HFFc6 (cell line): ENCODE data around the gene CNPY3. TPM values are rescaled to one million over a fixed set of nuclear protein-coding genes. Genes with fewer than 3 reads are reported as not detected.
"Not testable (repeated sequence)": the region's sequence is repeated elsewhere in the genome, so short reads cannot be mapped to it uniquely, and the experiment has no call there.

ENCODE experiments used
- DNase-seq: peaks from one replicate; pipeline ENCODE4 v3.0.0-alpha.2; 2018
- H3K27ac Mint-ChIP-seq: 2 replicates; pipeline ENCODE4 v1.8.0; 2020; ENCODE audit warnings: mild to moderate bottlenecking, mixed read lengths
- H3K27me3 Mint-ChIP-seq: 2 replicates; pipeline ENCODE4 v1.8.0; 2021; ENCODE audit warnings: mild to moderate bottlenecking, moderate library complexity, mixed read lengths; ENCODE audit not compliant: insufficient read depth
- H3K36me3 Mint-ChIP-seq: 2 replicates; pipeline ENCODE4 v1.8.0; 2021; ENCODE audit warnings: low read depth, mixed read lengths
- H3K4me1 Mint-ChIP-seq: 2 replicates; pipeline ENCODE4 v1.8.0; 2020; ENCODE audit warnings: low read depth, mixed read lengths
- H3K4me3 Mint-ChIP-seq: 2 replicates; pipeline ENCODE4 v1.8.0; 2020; ENCODE audit warnings: mild to moderate bottlenecking, moderate library complexity, mixed read lengths
- H3K9me3 Mint-ChIP-seq: 2 replicates; pipeline ENCODE4 v1.8.0; 2020; ENCODE audit warnings: mild to moderate bottlenecking, mixed read lengths
- total RNA-seq, 6 experiments: library from RNA; stranded (reverse); fragmentation: NEBNext Ultra II Directional; extraction: Animal tissue kit (Norgen Biotek cat#: 25700); gene quantifications; 2 replicates in 1 of 6; 3 replicates in 5 of 6; pipeline ENCODE4 v1.2.3, GENCODE V29; 2021
- TF ChIP-seq, protein P1 (sequence below): fragments of 200-600 bp; sonication (generic); IDR thresholded peaks from 2 replicates; pipeline ENCODE4 v1.5.0; 2021; ENCODE audit warnings: antibody characterized with exemption, mild to moderate bottlenecking

CNPY3 gene
- total RNA-seq, 6 experiments from 2014 or later: 38.0 to 51.7 (median 42.5) TPM

DNA sequence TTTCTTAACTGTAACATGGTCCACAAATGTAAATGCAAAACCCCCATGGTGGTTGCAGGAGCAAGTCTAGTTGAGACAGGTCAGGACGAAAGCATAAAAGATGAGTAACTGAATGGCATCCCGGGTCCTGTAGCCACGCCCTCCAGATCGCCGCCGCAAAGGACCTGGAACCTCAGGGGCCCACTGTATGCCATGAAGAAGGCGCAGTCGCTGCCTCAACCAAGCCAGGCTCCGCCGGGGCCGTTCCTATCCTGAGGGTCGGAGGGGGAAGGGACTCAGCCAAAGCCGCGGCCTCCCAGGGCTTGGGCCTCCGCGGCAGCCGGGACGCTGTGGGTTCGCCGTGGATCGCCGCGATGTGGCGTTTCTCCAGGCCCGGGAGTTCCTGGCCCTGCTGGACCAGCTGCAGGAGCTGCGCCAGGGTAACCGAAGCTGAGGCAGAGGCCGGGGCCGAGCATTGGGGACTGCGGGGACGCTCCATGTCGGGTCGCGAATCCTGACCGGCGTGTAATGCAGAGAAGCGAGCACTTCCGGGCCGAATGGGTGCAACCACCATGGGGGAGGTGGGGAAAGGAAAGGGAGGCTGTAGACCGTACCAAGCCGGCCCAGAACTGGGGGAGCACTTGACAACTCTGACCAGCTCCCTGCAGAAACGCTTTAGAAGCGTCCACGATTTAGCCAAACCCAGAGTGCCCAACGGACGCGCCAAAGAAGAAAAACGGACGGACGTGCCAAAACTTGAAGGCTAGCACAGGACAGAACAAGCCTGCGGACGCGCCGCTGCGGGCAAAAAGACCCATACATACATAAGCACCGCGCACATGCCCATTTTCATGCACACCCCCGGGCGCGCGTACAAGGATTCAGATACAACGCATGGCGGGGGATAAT, 38.7 kb upstream of the CNPY3 start:
- Mint-ChIP-seq H3K27ac (peak overlapping the region; percentile 97), H3K27me3 (no peaks in the 10 kb centered on the region; the same call in 1 of the 2 replicates), H3K36me3 (peaks cover 12% of the 10 kb centered on the region), H3K4me1 (peaks cover 30% of the 10 kb centered on the region), H3K9me3 (no peaks in the 10 kb centered on the region), H3K4me3 (peak overlapping the region; percentile 93)
- TF ChIP-seq, protein P1, sequence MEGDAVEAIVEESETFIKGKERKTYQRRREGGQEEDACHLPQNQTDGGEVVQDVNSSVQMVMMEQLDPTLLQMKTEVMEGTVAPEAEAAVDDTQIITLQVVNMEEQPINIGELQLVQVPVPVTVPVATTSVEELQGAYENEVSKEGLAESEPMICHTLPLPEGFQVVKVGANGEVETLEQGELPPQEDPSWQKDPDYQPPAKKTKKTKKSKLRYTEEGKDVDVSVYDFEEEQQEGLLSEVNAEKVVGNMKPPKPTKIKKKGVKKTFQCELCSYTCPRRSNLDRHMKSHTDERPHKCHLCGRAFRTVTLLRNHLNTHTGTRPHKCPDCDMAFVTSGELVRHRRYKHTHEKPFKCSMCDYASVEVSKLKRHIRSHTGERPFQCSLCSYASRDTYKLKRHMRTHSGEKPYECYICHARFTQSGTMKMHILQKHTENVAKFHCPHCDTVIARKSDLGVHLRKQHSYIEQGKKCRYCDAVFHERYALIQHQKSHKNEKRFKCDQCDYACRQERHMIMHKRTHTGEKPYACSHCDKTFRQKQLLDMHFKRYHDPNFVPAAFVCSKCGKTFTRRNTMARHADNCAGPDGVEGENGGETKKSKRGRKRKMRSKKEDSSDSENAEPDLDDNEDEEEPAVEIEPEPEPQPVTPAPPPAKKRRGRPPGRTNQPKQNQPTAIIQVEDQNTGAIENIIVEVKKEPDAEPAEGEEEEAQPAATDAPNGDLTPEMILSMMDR: no peak
- peak; percentile 97 for DNase-seq

- no peak for DNase-seq
- Mint-ChIP-seq H3K9me3 (no peaks in the 10 kb centered on the region), H3K27ac (peak overlapping the region; percentile 97), H3K4me3 (peak overlapping the region; percentile 93), H3K27me3 (no peaks in the 10 kb centered on the region; the same call in 1 of the 2 replicates), H3K4me1 (peaks cover 30% of the 10 kb centered on the region), H3K36me3 (peaks cover 5% of the 10 kb centered on the region)
- TF ChIP-seq, protein P1: no peak
Measured at GRCh38 chr6:42891199-42891722, 38.0 kb upstream of the CNPY3 start.

DNA sequence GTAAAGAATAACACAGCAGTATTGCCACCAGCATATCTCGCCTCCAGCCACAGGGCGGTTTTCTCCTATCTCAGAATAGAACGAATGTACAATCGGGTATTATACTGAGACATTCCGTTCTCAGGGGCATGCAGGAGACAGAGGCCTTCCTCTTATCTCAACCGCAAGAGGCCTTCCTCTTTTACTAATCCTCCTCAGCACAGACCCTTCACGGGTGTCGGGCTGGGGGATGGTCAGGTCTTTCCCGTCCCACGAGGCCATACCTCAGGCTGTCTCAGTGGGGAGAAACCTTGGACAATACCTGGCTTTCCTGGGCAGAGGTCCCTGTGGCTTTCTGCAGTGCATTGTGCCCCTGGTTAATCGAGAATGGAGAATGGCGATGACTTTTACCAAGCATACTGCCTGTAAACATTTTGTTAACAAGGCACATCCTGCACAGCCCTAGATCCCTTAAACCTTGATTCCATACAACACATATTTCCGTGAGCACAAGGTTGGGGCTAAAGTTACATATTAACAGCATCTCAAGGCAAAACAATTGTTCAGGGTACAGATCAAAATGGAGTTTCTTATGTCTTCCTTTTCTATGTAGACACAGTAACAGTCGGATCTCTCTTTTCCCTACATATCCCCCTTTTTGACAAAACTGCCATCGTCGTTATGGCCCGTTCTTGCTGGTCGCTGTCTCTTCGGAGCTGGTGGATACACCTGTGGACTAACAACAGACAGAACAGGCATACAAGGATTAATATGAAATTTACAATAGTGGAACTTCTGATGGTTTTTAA, 35.0 kb upstream of the CNPY3 start:
- H3K36me3 Mint-ChIP-seq, H3K4me3 Mint-ChIP-seq, DNase-seq, H3K9me3 Mint-ChIP-seq, H3K27ac Mint-ChIP-seq, H3K27me3 Mint-ChIP-seq: not testable (repeated sequence)
- peaks cover 27% of the 10 kb centered on the region for H3K4me1 Mint-ChIP-seq

DNA sequence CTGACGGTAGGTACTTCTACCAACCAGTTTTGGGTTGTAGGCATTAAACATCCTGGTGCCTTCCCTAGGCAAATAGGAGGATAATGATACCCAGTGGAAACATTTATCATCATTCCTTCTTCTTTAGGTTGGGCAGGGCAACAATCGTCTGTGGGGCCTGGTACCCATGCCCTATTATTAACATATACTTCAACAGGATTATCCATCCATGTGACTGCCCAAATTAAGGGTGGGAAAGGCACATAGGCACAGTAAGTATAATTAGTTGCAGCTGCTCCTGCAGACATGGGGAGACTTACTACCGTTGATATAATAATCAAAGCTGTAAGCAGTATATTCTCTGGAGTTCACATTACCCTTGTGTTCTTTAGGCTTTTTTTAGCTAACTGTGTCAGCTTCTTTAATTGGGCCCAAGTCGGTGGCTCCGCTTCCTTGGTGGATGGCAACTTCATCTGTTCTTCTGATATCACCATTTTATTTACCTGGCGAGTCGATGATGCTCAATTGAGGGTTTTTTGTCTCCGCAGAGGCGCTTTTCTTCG, 33.0 kb upstream of the CNPY3 start:
- no peak overlapping the region for H3K27ac Mint-ChIP-seq
- H3K4me1 Mint-ChIP-seq: peaks cover 19% of the 10 kb centered on the region
- TF ChIP-seq, protein P1: no peak
- no peak overlapping the region for H3K4me3 Mint-ChIP-seq
- H3K36me3 Mint-ChIP-seq: no peaks in the 10 kb centered on the region
- H3K9me3 Mint-ChIP-seq: no peaks in the 10 kb centered on the region
- no peaks in the 10 kb centered on the region for H3K27me3 Mint-ChIP-seq
- no peak for DNase-seq

DNA sequence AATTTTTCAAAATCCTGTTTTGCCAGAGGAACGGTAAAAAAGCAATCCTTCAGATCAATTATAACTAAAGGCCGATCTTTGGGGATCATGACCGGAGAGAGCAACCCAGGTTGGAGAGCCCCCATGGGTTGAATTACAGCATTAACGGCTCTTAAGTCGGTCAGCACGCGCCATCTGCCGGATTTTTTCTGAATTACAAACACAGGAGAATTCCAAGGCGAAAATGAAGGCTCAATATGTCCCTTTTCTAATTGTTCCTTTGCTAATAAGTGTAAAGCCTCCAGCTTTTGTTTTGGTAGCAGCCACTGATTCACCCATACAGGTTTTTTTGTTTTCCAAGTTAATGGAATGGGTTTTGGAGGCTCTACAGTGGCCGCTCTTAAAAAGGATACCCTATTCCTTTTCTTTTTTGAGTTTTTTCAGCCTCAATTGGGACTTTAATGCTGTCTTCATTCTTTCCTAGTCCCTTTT, 30.4 kb upstream of the CNPY3 start:
- Mint-ChIP-seq H3K4me1 (peaks cover 32% of the 10 kb centered on the region), H3K27ac (no peak overlapping the region), H3K4me3 (peak overlapping the region; percentile 66), H3K9me3 (no peaks in the 10 kb centered on the region), H3K27me3 (no peaks in the 10 kb centered on the region), H3K36me3 (no peaks in the 10 kb centered on the region)
- DNase-seq: peak; percentile 51
- TF ChIP-seq, protein P1: peak; percentile 93
